Hepatocyte (in vitro differentiated cells): Measurements from ENCODE around the gene PIK3R5. TPM values are rescaled to one million over a fixed set of nuclear protein-coding genes. Genes with fewer than 3 reads are reported as not detected.

ENCODE experiments used
- DNase-seq: peaks from one replicate; pipeline ENCODE4 v3.0.0-alpha.2; 2016; ENCODE audit warnings: low spot score
- H2AFZ ChIP-seq: fragments of 200-600 bp; sonication (generic); 2 replicates; pipeline ENCODE4 v1.6.0; 2016; ENCODE audit warnings: antibody characterized with exemption, mild to moderate bottlenecking
- H3K27ac ChIP-seq: fragments of 200-600 bp; sonication (generic); 2 replicates; pipeline ENCODE4 v1.5.1; 2016; ENCODE audit warnings: mild to moderate bottlenecking
- H3K27me3 ChIP-seq: fragments of 200-600 bp; sonication (generic); 2 replicates; pipeline ENCODE4 v1.6.1; 2016
- H3K36me3 ChIP-seq: fragments of 200-600 bp; sonication (generic); replicated peaks from 2 replicates; pipeline ENCODE4 v1.5.1; 2016; ENCODE audit warnings: low read depth; ENCODE audit not compliant: insufficient read depth
- H3K4me1 ChIP-seq: fragments of 200-600 bp; sonication (generic); 2 replicates; pipeline ENCODE4 v1.5.1; 2016; ENCODE audit warnings: mild to moderate bottlenecking, moderate library complexity; ENCODE audit not compliant: insufficient read depth
- H3K4me2 ChIP-seq: fragments of 200-600 bp; sonication (generic); 2 replicates; pipeline ENCODE4 v1.6.0; 2016
- H3K4me3 ChIP-seq: fragments of 200-600 bp; sonication (generic); 2 replicates; pipeline ENCODE4 v1.5.1; 2016; ENCODE audit warnings: mild to moderate bottlenecking
- H3K79me2 ChIP-seq: fragments of 200-600 bp; sonication (generic); 2 replicates; pipeline ENCODE4 v1.6.0; 2017; ENCODE audit warnings: mild to moderate bottlenecking
- H3K9me2 ChIP-seq: fragments of 200-600 bp; sonication (generic); replicated peaks from 2 replicates; pipeline ENCODE4 v1.6.0; 2017; ENCODE audit warnings: mild to moderate bottlenecking; ENCODE audit not compliant: insufficient read depth
- H3K9me3 ChIP-seq: fragments of 200-600 bp; sonication (generic); 2 replicates; pipeline ENCODE4 v1.5.1; 2016; ENCODE audit warnings: low read depth, mild to moderate bottlenecking
- H4K20me1 ChIP-seq: fragments of 200-600 bp; sonication (generic); 2 replicates; pipeline ENCODE4 v1.6.0; 2016; ENCODE audit warnings: mild to moderate bottlenecking; ENCODE audit not compliant: insufficient read depth, poor library complexity, severe bottlenecking
- CTCF ChIP-seq: fragments of 200-600 bp; sonication (generic); IDR thresholded peaks from 2 replicates; pipeline ENCODE4 v1.5.1; 2016; ENCODE audit warnings: antibody characterized with exemption, mild to moderate bottlenecking; ENCODE audit not compliant: poor library complexity
- EZH2 ChIP-seq: fragments of 200-600 bp; sonication (generic); IDR thresholded peaks from 2 replicates; pipeline ENCODE4 v1.6.1; 2016; ENCODE audit warnings: antibody characterized with exemption, mild to moderate bottlenecking, borderline replicate concordance
- EZH2phosphoT487 ChIP-seq: fragments of 200-600 bp; sonication (generic); IDR thresholded peaks from one replicate; pipeline ENCODE4 v1.6.1; 2018; ENCODE audit warnings: antibody characterized with exemption, mild to moderate bottlenecking, low read depth, moderate library complexity; ENCODE audit not compliant: unreplicated experiment, severe bottlenecking
- WGBS: methylation state at CpG from one replicate; pipeline ENCODE4 v1.1.6; 2016; ENCODE audit warnings: low lambda C conversion rate; ENCODE audit errors: missing lambda C conversion rate; 5-methylcytosine and 5-hydroxymethylcytosine counted together
- polyA plus RNA-seq: library from polyadenylated mRNA; unstranded; fragments of >200 nt; fragmentation: Nextera tagmentation; extraction: Ambion mirVana; gene quantifications from 2 replicates; pipeline ENCODE4 v1.2.1, GENCODE V29; 2016
- total RNA-seq: library from RNA; depleted of rRNA; stranded (reverse); fragments of >200 nt; gene quantifications from 2 replicates; pipeline ENCODE4 v1.2.3, GENCODE V29; 2014

PIK3R5 gene
- total and polyA plus RNA-seq, 2 experiments from 2014 or later, result 2.6 TPM; not detected in 1

DNA sequence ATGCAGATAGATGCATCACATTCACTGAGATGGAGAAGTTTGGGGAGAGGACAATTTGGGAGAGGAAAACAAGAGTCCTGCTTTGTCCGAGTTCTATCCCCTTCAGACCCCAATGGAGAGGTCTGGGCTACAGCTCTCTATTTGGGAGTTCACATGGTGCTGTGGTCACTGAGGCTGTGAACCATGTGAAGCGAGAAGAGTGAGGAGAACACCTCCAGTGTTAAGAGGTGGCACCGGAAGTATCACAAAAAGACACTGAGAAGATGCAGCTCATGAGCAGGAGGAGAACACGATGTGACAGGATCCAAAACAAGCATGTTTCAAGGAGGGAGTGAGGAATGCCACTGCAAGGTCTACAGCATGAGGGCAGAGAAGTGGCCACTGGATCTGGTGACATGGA is 39.7 kb downstream of the PIK3R5 start:
- Histone ChIP-seq H4K20me1 (no peaks in the 10 kb centered on the region), H2AFZ (no peak overlapping the region), H3K4me3 (no peak overlapping the region), H3K9me3 (peaks cover 11% of the 10 kb centered on the region), H3K27me3 (no peaks in the 10 kb centered on the region), H3K9me2 (no peaks in the 10 kb centered on the region), H3K4me2 (no peak overlapping the region), H3K4me1 (no peaks in the 10 kb centered on the region), H3K36me3 (no peaks in the 10 kb centered on the region), H3K79me2 (no peaks in the 10 kb centered on the region), H3K27ac (no peak overlapping the region)
- no peak for DNase-seq
- 76% methylated on average over 4 of the region's 4 CpGs for WGBS
- TF ChIP-seq CTCF (no peak), EZH2 (no peak), EZH2phosphoT487 (no peak)

DNA sequence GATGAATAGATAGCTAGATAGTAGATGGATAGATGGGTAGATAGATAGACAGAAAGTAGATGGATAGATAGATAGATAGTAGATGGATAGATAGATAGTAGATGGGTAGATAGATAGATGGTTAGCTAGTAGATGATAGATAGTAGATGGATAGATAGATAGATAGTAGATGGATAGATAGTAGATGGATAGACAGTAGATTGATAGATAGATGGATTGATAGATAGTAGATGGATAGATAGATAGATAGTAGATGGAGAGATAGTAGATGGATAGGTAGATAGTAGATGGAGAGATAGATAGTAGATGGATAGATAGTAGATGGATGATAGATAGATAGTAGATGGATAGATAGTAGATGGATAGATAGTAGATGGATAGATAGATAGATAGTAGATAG is 40.4 kb downstream of the PIK3R5 start:
- TF ChIP-seq EZH2 (no peak), CTCF (no peak), EZH2phosphoT487 (no peak)
- DNase-seq, result no peak

GRCh38 chr17:8924595-8924994 is 40.9 kb downstream of the PIK3R5 start:
- TF ChIP-seq EZH2 (no peak), CTCF (no peak)
- H4K20me1 ChIP-seq, result no peaks in the 10 kb centered on the region
- no peak for DNase-seq
- no peaks in the 10 kb centered on the region for H3K27me3 ChIP-seq
- peaks cover 11% of the 10 kb centered on the region for H3K9me3 ChIP-seq
- H3K36me3 ChIP-seq, result no peaks in the 10 kb centered on the region
- no peak overlapping the region for H3K4me2 ChIP-seq
- H2AFZ ChIP-seq, result no peak overlapping the region
- H3K79me2 ChIP-seq, result no peaks in the 10 kb centered on the region
- WGBS, result 86% methylated on average over 6 of the region's 6 CpGs
- no peak overlapping the region for H3K4me3 ChIP-seq
- no peaks in the 10 kb centered on the region for H3K4me1 ChIP-seq
- H3K27ac ChIP-seq, result no peak overlapping the region
- no peaks in the 10 kb centered on the region for H3K9me2 ChIP-seq

More for the DNA sequence above, 40.4 kb downstream of the PIK3R5 start:
- H3K27ac ChIP-seq, result no peak overlapping the region
- H3K4me3 ChIP-seq, result no peak overlapping the region
- no peaks in the 10 kb centered on the region for H3K9me2 ChIP-seq
- H3K4me1 ChIP-seq, result no peaks in the 10 kb centered on the region
- no peaks in the 10 kb centered on the region for H3K79me2 ChIP-seq
- H3K27me3 ChIP-seq, result no peaks in the 10 kb centered on the region
- H3K4me2 ChIP-seq, result no peak overlapping the region
- H4K20me1 ChIP-seq, result no peaks in the 10 kb centered on the region
- H3K36me3 ChIP-seq, result no peaks in the 10 kb centered on the region
- H3K9me3 ChIP-seq, result peaks cover 11% of the 10 kb centered on the region
- no peak overlapping the region for H2AFZ ChIP-seq

DNA sequence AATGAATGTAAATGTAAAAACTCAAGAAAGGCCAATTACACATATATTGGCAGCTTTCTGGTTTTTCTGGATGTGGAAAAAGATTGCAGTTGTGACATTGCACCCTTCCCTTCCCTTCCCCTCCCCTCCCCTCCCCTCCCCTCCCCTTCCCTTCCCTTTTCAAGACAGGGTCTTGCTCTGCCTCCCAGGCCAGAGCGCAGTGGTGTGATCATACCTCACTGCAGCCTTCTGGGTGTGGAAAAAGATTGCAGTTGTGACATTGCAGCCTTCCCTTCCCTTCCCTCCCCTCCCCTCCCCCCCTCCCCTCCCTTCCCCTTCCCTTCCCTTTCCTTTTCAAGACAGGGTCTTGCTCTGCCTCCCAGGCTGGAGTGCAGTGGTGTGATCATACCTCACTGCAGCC is 41.7 kb downstream of the PIK3R5 start:
- Histone ChIP-seq H3K4me2 (no peak overlapping the region), H3K4me3 (no peak overlapping the region), H3K27me3 (no peaks in the 10 kb centered on the region), H3K4me1 (no peaks in the 10 kb centered on the region), H4K20me1 (no peaks in the 10 kb centered on the region), H3K27ac (no peak overlapping the region), H2AFZ (no peak overlapping the region), H3K9me3 (peaks cover 4% of the 10 kb centered on the region), H3K79me2 (no peaks in the 10 kb centered on the region), H3K9me2 (no peaks in the 10 kb centered on the region), H3K36me3 (no peaks in the 10 kb centered on the region)
- WGBS, result no CpG with 5 or more reads among the region's 1 CpG
- no peak for DNase-seq
- TF ChIP-seq EZH2phosphoT487, result no peak
- no peak for TF ChIP-seq EZH2
- no peak for TF ChIP-seq CTCF
